Mucosa of descending colon (tissue), 3 donors: ENCODE measurements around the gene FGFBP1. TPM values are rescaled to one million over a fixed set of nuclear protein-coding genes. Genes with fewer than 3 reads are reported as not detected.

Source experiments
- ATAC-seq: fragments of 200-7000 bp; cut with Tn5 transposase; one replicate; pipeline ENCODE4 v1.9.1; 2020; ENCODE audit warnings: mild to moderate bottlenecking, moderate library complexity
- DNase-seq, 3 donors: peaks; one replicate each; pipeline ENCODE4 v3.0.0-alpha.2; 2020
- H3K36me3 ChIP-seq: fragments of 200-600 bp; one replicate; pipeline ENCODE4 v1.8.0; 2021; ENCODE audit warnings: low read depth, mild to moderate bottlenecking
- H3K4me1 ChIP-seq: fragments of 200-600 bp; one replicate; pipeline ENCODE4 v1.8.0; 2021; ENCODE audit warnings: low read depth, mild to moderate bottlenecking
- H3K4me3 ChIP-seq: fragments of 200-600 bp; one replicate; pipeline ENCODE4 v1.8.0; 2021; ENCODE audit warnings: mild to moderate bottlenecking
- H3K9me3 ChIP-seq: fragments of 200-600 bp; one replicate; pipeline ENCODE4 v1.8.0; 2021; ENCODE audit warnings: mild to moderate bottlenecking
- intact Hi-C, 2 donors: fragments of 100-400 bp; cut with DNase I in 1 of 2; cut with micrococcal nuclease in 1 of 2; formaldehyde crosslinking; loops; one replicate each; pipeline versions ENCODE4 v1.11.0 to v1.11.1; 2022; cut with DNase I, micrococcal nuclease
- total RNA-seq, 3 donors: library from RNA; stranded (reverse); fragmentation: NEBNext Ultra II Directional in 2 of 3; extraction: Animal tissue kit (Norgen Biotek cat#: 25700) in 2 of 3; gene quantifications; one replicate each; pipeline versions ENCODE4 v1.2.1 to v1.2.4, GENCODE V29; 2021 to 2023
- TF ChIP-seq, protein P1 (sequence below): fragments of 200-600 bp; IDR thresholded peaks from one replicate; pipeline ENCODE4 v1.8.0; 2022; ENCODE audit warnings: antibody characterized with exemption, mild to moderate bottlenecking
- donor health status: DM: no; HTN: no; CAD: no; lungs with moderate emphysema.
- donor health status: DM: no; HTN: no; CAD: no.
- donor health status: DM: no; HTN: yes; CAD: no.

The FGFBP1 gene
- total RNA-seq, 3 donors from 2014 or later = 10.8 to 39.4 (median 34.7) TPM

- TF ChIP-seq, protein P1, sequence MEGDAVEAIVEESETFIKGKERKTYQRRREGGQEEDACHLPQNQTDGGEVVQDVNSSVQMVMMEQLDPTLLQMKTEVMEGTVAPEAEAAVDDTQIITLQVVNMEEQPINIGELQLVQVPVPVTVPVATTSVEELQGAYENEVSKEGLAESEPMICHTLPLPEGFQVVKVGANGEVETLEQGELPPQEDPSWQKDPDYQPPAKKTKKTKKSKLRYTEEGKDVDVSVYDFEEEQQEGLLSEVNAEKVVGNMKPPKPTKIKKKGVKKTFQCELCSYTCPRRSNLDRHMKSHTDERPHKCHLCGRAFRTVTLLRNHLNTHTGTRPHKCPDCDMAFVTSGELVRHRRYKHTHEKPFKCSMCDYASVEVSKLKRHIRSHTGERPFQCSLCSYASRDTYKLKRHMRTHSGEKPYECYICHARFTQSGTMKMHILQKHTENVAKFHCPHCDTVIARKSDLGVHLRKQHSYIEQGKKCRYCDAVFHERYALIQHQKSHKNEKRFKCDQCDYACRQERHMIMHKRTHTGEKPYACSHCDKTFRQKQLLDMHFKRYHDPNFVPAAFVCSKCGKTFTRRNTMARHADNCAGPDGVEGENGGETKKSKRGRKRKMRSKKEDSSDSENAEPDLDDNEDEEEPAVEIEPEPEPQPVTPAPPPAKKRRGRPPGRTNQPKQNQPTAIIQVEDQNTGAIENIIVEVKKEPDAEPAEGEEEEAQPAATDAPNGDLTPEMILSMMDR = no peak
- intact Hi-C loops = no loop called here
- Histone ChIP-seq H3K9me3 (no peaks in the 10 kb centered on the region), H3K4me1 (no peaks in the 10 kb centered on the region), H3K36me3 (no peaks in the 10 kb centered on the region), H3K4me3 (no peak overlapping the region)
- no peak for DNase-seq
- no peak for ATAC-seq
Measured at GRCh38 chr4:15934259-15934658, 4.3 kb downstream of the FGFBP1 start.

DNA sequence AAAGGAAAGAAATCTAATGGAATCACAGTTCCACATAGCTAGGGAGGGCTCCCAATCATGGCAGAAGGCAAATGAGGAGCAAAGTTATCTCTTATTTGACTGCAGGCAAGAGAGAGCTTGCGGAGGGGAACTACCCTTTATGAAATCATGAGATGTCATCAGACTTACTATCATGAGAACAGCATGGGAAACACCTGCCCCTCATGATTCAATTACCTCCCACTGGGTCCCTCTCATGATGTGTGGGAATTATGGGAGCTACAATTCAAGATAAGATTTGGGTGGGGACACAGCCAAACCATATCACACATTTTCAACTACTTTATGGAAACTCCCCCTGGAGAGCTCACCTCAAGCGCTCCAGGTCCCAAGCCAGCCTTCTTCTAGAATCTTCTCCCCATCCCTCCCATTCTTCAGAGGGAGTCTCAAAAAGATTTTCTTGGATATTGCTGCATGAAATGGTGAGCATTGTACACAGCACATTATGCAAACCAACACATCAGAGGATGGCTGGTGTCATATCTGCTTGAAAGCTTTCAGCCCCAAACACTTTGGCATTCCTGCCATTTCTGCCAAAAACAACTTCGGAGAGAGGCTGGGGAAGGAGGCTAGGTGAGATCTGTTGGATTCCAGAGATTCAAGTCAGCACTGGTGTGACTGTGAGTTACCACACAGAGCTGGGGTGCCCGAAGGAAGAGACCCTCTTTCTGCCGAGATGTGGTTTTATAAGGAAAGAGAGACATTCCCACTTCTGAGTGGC lies 6.9 kb downstream of the FGFBP1 start:
- TF ChIP-seq, protein P1 = no peak
- no peak for ATAC-seq
- intact Hi-C loops = no loop called here
- Histone ChIP-seq H3K36me3 (no peaks in the 10 kb centered on the region), H3K4me3 (no peak overlapping the region), H3K9me3 (no peaks in the 10 kb centered on the region), H3K4me1 (no peaks in the 10 kb centered on the region)
- DNase-seq = no peak

GRCh38 chr4:15930314-15930713 lies 8.2 kb downstream of the FGFBP1 start:
- ATAC-seq (no peak), DNase-seq (no peak)
- H3K9me3 ChIP-seq = no peaks in the 10 kb centered on the region
- no peaks in the 10 kb centered on the region for H3K36me3 ChIP-seq
- intact Hi-C loops = no loop called here
- TF ChIP-seq, protein P1 = no peak
- H3K4me1 ChIP-seq = no peaks in the 10 kb centered on the region
- no peak overlapping the region for H3K4me3 ChIP-seq

- TF ChIP-seq, protein P1 = no peak
- no peak overlapping the region for H3K4me3 ChIP-seq
- H3K4me1 ChIP-seq = no peaks in the 10 kb centered on the region
- intact Hi-C loops = no loop called here
- no peaks in the 10 kb centered on the region for H3K9me3 ChIP-seq
- H3K36me3 ChIP-seq = no peaks in the 10 kb centered on the region
- ATAC-seq (no peak), DNase-seq (no peak)
Measured at GRCh38 chr4:15929540-15929939, 9.0 kb downstream of the FGFBP1 start.

DNA sequence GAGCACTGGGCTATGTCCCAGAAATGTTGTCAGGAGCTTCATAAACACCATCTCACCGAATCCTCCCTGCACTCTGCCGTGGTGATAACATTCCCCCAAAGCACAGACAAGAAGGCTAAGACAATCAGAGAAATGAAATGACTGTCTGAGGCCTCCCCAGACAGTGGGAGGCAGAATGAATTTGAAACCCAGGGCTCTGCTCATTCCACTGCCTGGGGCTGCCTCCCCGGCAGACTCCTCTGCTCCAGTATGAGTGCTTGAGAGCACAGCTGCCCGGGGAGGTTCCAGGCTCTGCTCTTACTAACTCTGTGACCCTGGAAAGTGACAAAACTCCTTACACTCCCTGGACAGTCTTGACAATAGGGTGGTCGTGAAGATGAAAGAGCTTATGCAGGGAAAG lies 9.7 kb downstream of the FGFBP1 start:
- Histone ChIP-seq H3K4me3 (no peak overlapping the region), H3K4me1 (no peaks in the 10 kb centered on the region), H3K36me3 (no peaks in the 10 kb centered on the region), H3K9me3 (no peaks in the 10 kb centered on the region)
- intact Hi-C loops = no loop called here
- TF ChIP-seq, protein P1 = no peak
- ATAC-seq (no peak), DNase-seq (no peak)
